Natural killer cell treated with Interleukin-12 subunit alpha and Interleukin-12 subunit beta and Interleukin-15 and Interleukin-18, amount 100 ng/mL, for 72 hours (primary cell): Measurements from ENCODE around the gene PDCD6IP. TPM values are rescaled to one million over a fixed set of nuclear protein-coding genes. Genes with fewer than 3 reads are reported as not detected.
"Not testable (repeated sequence)": the region's sequence is repeated elsewhere in the genome, so short reads cannot be mapped to it uniquely, and the experiment has no call there.

ENCODE experiments used
- ATAC-seq, 2 donors: fragments of 150-1000 bp; cut with Tn5 transposase in 1 of 2; sonication (Bioruptor Pico), chemical (Tn5 transposase) in 1 of 2; 2 replicates each; pipeline ENCODE4 v1.10.0; 2021
- DNase-seq: peaks from one replicate; pipeline ENCODE4 v3.0.0; 2022; ENCODE audit warnings: low spot score
- H3K27ac Mint-ChIP-seq, 2 donors: 1 replicate in 1 of 2; 2 replicates in 1 of 2; pipeline ENCODE4 v1.8.0; 2022; ENCODE audit warnings: mixed read lengths in 2 of 2, mild to moderate bottlenecking in 1 of 2, moderate library complexity in 1 of 2
- H3K27me3 Mint-ChIP-seq, 2 donors: 1 replicate in 1 of 2; 2 replicates in 1 of 2; pipeline ENCODE4 v1.8.0; 2022; ENCODE audit warnings: mixed read lengths in 2 of 2
- H3K36me3 Mint-ChIP-seq: one replicate; pipeline ENCODE4 v1.8.0; 2022; ENCODE audit warnings: mixed read lengths
- H3K4me1 Mint-ChIP-seq, 2 donors: 1 replicate in 1 of 2; 2 replicates in 1 of 2; pipeline ENCODE4 v1.8.0; 2022; ENCODE audit warnings: low read depth in 2 of 2, mixed read lengths in 2 of 2, mild to moderate bottlenecking in 1 of 2
- H3K4me3 Mint-ChIP-seq: one replicate; pipeline ENCODE4 v1.8.0; 2022; ENCODE audit warnings: mixed read lengths
- H3K9me3 Mint-ChIP-seq: 2 replicates; pipeline ENCODE4 v1.8.0; 2022; ENCODE audit warnings: mixed read lengths
- total RNA-seq, 2 donors: library from RNA; stranded (reverse); gene quantifications; one replicate each; pipeline ENCODE4 v1.2.3, GENCODE V29; 2022

PDCD6IP gene
- total RNA-seq, 2 donors from 2014 or later, result 180 to 197 TPM

DNA sequence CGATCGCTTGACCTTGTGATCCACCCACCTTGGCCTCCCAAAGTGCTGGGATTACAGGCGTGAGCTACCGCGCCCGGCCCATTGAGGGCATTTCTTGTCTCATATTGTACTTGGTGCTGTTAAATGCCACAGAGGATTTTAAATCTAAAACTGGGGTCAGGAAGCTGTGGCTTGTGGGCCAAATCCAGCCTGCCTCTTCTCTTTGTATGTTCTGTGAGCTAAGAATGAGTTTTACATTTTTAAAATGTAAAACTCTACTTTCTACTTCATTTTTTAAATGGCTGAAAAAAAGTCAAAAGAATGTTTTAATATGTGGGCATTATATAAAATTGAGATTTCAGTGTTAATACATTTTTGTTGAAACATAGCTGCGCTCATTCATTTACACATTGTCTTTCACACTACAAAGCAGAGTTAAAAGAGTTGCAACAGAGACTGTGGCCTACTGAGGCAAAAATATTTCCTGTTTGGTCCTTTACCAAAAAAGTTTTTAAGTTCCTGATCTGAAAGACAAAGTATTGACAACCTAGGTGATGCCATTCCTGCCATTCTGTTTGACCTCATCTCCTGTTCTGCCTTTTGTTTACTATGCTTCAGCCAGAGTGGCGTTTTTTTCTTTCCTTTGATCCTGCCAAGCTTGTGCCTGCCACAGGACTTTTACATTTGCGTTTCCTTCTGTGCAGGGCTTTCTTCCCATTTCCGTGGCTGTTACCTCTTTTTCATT is 50.4 kb downstream of the PDCD6IP start:
- H3K9me3 Mint-ChIP-seq, result no peaks in the 10 kb centered on the region
- H3K4me1 Mint-ChIP-seq, result peaks cover 29 to 38% of the 10 kb centered on the region in 2 donors
- H3K27me3 Mint-ChIP-seq, result no peaks in the 10 kb centered on the region
- ATAC-seq, result no peak
- no peak overlapping the region for H3K4me3 Mint-ChIP-seq
- peaks cover 21% of the 10 kb centered on the region for H3K36me3 Mint-ChIP-seq
- peak overlapping the region; percentile 23 to 71 for H3K27ac Mint-ChIP-seq
- DNase-seq, result no peak

DNA sequence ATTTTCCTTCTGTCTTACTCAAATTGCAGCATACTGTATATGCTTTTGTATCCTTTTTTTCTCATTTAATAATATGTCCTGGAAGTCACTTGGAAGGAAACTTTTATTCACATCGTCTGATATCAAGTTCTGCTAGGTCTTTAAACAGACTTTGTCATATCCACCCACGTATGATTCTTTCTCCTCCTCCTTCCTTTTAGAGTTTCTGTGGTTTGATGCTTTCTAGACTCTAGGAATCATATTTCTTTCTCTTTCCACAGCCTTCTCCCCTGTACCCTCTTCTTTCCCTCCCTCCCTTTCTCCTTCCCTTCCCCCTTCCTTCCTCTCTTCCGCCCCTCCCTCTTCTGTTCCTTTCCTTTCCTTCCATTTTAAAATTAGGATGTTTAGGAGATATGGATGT is 52.2 kb downstream of the PDCD6IP start:
- Mint-ChIP-seq H3K4me1 (peaks cover 37 to 50% of the 10 kb centered on the region in 2 donors), H3K36me3 (peaks cover 32% of the 10 kb centered on the region)
- ATAC-seq, H3K9me3 Mint-ChIP-seq, H3K27me3 Mint-ChIP-seq, DNase-seq, H3K4me3 Mint-ChIP-seq, H3K27ac Mint-ChIP-seq: not testable (repeated sequence)

DNA sequence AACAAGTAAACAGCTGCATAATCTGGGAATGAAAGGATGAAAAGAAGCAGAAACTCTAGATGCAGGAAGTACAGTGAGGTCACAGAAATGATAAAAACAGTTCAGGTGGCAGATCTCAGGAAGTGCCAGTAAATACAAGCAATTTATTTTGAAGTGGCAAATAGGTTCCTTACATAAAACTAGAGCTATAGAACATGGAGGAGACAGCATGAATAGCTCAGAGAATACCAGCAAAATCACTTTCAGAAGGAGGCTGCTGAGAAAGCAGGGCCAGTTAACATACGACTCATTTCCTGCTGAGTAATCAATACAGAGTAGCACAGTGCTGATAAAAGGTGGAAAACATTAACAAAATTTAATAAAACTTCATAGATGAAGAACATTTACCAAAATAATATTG is 57.0 kb downstream of the PDCD6IP start:
- ATAC-seq, result peak; percentile 67 to 68
- Mint-ChIP-seq H3K36me3 (peaks cover 39% of the 10 kb centered on the region), H3K4me1 (peaks cover 16 to 24% of the 10 kb centered on the region in 2 donors), H3K27ac (peak overlapping the region; percentile 67 to 70)
- not testable (repeated sequence) for H3K4me3 Mint-ChIP-seq, H3K27me3 Mint-ChIP-seq, H3K9me3 Mint-ChIP-seq, DNase-seq

DNA sequence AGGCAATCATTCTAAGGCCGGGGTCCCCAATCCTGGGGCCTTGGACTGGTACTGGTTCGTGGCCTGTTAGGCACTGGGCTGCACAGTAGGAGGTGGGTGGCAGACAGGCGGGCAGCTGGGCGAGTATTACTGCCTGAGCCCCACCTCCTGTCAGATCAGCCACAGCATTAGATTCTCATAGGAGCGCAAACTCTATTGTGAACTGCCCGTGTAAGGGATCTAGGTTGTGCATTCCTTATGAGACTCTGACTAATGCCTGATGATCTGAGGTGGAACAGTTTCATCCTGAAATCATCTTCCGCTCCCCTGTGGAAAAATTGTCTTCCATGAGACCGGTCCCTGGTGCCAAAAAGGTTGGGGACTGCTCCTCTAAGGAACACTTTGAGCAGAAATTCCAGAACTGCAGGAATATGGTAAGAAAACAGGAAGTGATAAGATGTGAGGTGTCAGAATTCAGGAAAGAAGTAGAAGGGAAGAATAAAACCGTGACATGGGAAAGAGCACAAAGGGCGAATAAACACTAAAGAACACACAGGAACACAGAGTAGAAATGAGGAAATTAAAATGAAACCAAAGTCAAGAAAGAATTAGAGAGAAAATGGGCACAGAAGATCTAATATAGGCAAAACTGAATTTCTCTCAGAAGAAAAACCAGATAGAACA is 57.6 kb downstream of the PDCD6IP start:
- H3K27me3 Mint-ChIP-seq, result no peaks in the 10 kb centered on the region
- peak overlapping the region; percentile 67 to 70 for H3K27ac Mint-ChIP-seq
- ATAC-seq, result no peak
- DNase-seq, result no peak
- H3K9me3 Mint-ChIP-seq, result no peaks in the 10 kb centered on the region
- H3K36me3 Mint-ChIP-seq, result peaks cover 36% of the 10 kb centered on the region
- no peak overlapping the region for H3K4me3 Mint-ChIP-seq
- peaks cover 13 to 22% of the 10 kb centered on the region in 2 donors for H3K4me1 Mint-ChIP-seq

DNA sequence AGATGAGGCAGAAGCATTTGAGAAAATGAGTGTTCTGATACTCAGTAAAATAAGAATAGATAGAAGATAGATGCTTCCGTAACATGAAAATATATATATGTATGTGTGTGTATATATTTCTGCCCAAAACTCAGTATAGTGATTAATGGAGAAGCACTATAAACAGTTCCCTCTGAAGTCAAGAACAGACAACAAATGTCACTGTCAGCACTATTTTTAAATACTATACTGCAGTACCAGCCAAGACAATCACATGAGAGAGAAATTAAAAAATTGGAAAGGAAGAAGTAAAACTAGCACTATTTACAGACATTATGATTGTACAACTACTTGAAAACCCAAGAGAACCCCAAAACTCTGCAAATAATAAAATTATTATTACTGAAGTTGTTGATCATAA is 59.3 kb downstream of the PDCD6IP start:
- H3K4me3 Mint-ChIP-seq, DNase-seq, ATAC-seq, H3K27me3 Mint-ChIP-seq, H3K9me3 Mint-ChIP-seq, H3K27ac Mint-ChIP-seq: not testable (repeated sequence)
- Mint-ChIP-seq H3K36me3 (peaks cover 34% of the 10 kb centered on the region), H3K4me1 (peaks cover 11 to 20% of the 10 kb centered on the region in 2 donors)

DNA sequence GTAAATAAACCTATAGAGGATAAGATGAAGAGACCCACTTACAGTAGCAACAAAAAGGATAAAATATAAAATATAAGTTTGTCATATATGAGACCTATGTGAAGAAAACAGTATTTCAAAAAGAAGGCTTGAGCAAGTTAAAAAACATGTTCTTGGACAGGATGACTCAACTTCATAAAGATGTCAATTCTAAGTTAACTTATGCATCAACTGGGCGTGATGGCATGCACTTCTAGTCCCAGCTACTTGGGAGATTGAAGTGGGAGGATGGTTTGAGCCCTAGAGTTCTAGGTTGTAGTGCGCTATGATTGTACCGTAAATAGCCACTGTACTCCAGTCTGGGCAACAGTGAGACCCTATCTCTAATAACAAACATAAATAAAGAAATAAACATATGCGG is 59.7 kb downstream of the PDCD6IP start:
- no peaks in the 10 kb centered on the region for H3K9me3 Mint-ChIP-seq
- H3K4me1 Mint-ChIP-seq, result peaks cover 11 to 20% of the 10 kb centered on the region in 2 donors
- no peak overlapping the region for H3K27ac Mint-ChIP-seq
- H3K27me3 Mint-ChIP-seq, result no peaks in the 10 kb centered on the region
- no peak for DNase-seq
- ATAC-seq, result no peak
- H3K36me3 Mint-ChIP-seq, result peaks cover 34% of the 10 kb centered on the region
- no peak overlapping the region for H3K4me3 Mint-ChIP-seq

DNA sequence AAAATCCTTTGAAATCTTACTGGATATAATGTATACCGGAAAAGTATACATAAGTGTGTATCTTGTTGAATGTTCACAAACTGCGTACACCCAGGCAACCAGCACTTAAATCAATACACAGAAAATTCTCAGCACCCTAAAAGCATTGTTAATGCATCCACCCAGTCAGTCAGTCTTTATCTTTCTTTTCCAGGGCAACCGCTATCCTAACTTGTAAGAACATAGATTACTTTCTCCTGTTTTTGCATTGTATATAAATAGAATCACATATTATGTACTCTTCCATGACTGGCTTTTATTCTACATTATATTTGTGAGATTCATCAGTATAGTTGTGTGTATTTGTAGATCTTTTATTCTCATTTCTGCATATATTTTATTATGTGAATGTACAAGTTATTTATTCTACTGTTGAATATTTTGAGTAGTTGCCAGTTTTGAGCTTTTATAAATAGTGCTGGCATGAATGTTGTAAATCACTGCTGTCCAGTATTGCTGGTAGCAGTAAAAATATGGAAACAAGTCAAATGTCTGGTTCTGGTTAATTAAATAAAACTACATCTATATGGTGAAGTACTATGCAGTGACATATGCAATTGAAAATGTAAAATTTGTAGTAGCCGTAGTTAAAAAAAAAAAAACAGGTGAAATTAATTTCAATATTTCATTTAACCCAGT is 62.1 kb downstream of the PDCD6IP start:
- Mint-ChIP-seq H3K27me3 (no peaks in the 10 kb centered on the region), H3K4me3 (no peak overlapping the region), H3K9me3 (no peaks in the 10 kb centered on the region), H3K27ac (no peak overlapping the region), H3K36me3 (peaks cover 26% of the 10 kb centered on the region), H3K4me1 (peaks cover 4 to 8% of the 10 kb centered on the region in 2 donors)
- DNase-seq (no peak), ATAC-seq (no peak)

DNA sequence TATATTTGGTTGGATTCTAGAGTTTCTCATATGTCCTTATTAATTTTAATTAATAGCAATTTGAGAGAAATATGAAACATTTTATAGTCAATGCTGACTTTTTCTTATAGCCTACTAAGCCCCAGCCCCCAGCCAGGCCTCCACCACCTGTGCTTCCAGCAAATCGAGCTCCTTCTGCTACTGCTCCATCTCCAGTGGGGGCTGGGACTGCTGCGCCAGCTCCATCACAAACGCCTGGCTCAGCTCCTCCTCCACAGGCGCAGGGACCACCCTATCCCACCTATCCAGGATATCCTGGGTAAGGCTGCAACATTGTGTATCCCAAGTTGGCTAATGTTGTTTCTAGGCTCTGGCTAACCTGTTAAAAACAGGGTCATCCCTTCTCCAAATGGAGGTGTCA is 66.7 kb downstream of the PDCD6IP start:
- Mint-ChIP-seq H3K27ac (no peak overlapping the region), H3K27me3 (no peaks in the 10 kb centered on the region), H3K9me3 (no peaks in the 10 kb centered on the region), H3K4me3 (no peak overlapping the region), H3K4me1 (no peaks in the 10 kb centered on the region), H3K36me3 (peaks cover 4% of the 10 kb centered on the region)
- ATAC-seq, result no peak
- DNase-seq, result no peak

DNA sequence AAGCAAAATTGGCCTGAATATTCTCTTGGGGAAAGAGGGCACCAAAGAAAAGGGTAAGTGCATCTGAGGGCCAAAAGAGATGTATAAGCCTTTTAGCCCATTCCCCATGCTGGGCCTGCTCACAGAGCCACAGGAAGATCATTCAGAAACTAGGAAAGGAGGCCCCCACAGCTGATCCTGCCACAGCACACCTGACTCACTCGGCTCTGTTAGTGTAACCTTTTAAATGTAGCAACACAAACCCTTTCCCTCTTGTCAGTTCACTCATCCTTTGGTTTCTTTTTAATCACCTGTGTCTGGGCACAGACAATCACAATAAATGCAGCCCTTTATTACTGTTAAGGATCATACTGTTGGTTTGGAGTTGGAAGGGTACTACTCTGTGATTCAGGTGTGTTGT is 69.9 kb downstream of the PDCD6IP start:
- peaks cover 4% of the 10 kb centered on the region for H3K36me3 Mint-ChIP-seq

DNA sequence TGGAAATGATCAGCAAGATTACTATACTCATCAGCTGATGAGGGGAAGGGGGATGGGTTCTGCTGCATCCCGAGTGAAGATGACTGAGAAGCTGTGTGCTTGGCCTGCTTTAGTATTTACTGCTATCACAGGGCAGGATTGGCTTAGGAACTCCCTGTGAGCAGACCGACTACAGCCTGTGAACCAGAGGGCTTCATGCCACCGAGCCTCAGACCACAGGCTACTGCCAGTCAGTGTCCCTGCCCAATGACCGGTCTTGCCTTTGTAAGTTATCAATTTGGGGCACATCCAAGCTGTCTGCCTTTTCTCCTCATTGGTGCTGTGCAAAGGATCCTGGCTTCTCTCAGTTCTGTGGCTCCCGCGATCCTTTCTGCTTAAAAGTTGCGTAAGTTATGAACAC is 71.5 kb downstream of the PDCD6IP start:
- H3K36me3 Mint-ChIP-seq, result no peaks in the 10 kb centered on the region
- ATAC-seq (no peak), DNase-seq (no peak)
- no peaks in the 10 kb centered on the region for H3K27me3 Mint-ChIP-seq
- no peak overlapping the region for H3K4me3 Mint-ChIP-seq
- no peak overlapping the region for H3K27ac Mint-ChIP-seq
- no peaks in the 10 kb centered on the region for H3K4me1 Mint-ChIP-seq
- H3K9me3 Mint-ChIP-seq, result no peaks in the 10 kb centered on the region

More for the DNA sequence above, 69.9 kb downstream of the PDCD6IP start:
- no peak overlapping the region for H3K4me3 Mint-ChIP-seq
- no peaks in the 10 kb centered on the region for H3K9me3 Mint-ChIP-seq
- H3K4me1 Mint-ChIP-seq, result no peaks in the 10 kb centered on the region
- no peak for DNase-seq
- no peak overlapping the region for H3K27ac Mint-ChIP-seq
- H3K27me3 Mint-ChIP-seq, result no peaks in the 10 kb centered on the region
- no peak for ATAC-seq

DNA sequence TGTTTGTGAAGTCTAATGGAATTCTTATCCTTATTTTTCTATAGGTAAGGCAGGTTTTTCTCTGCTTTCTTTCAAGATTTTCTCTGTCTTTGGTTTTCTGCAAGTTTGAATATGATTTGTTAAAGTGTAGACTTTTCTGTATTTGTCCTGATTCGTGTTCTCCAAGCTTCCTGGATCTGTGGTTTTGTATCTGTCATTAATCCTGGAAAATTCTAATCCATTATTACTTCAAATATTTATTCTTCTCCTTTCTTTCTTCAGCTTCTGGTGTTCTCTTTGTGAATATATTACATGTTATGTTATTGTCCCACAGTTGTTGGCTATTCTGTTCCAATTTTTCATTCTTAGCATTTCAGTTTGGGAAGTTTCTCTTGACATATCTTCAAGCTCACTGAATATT is 76.4 kb downstream of the PDCD6IP start:
- no peak overlapping the region for H3K4me3 Mint-ChIP-seq
- no peaks in the 10 kb centered on the region for H3K4me1 Mint-ChIP-seq
- no peak overlapping the region for H3K27ac Mint-ChIP-seq
- no peaks in the 10 kb centered on the region for H3K9me3 Mint-ChIP-seq
- no peaks in the 10 kb centered on the region for H3K36me3 Mint-ChIP-seq
- no peaks in the 10 kb centered on the region for H3K27me3 Mint-ChIP-seq
- ATAC-seq (no peak), DNase-seq (no peak)

DNA sequence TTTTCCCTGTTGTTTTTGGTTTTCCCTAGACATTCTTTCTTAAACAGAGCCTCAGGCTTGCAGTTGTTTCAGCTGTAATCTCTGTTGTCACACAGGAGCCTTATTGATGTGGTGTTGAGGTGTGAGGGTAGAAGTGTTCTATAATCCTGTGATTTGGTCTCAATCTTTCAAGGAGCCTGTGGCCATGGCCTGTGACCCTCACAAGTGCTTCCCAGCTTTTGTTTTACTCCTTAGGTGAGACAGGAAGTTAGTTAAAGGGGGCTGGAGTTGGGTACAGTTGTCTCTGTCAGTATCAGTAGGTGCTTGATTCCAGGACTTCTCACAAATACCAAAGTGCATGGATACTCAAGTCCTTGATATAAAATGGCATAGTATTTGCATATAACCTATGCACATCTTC is 77.2 kb downstream of the PDCD6IP start:
- Mint-ChIP-seq H3K4me1 (no peaks in the 10 kb centered on the region), H3K4me3 (no peak overlapping the region), H3K9me3 (no peaks in the 10 kb centered on the region), H3K27ac (no peak overlapping the region), H3K36me3 (no peaks in the 10 kb centered on the region), H3K27me3 (no peaks in the 10 kb centered on the region)
- ATAC-seq (no peak), DNase-seq (no peak)

DNA sequence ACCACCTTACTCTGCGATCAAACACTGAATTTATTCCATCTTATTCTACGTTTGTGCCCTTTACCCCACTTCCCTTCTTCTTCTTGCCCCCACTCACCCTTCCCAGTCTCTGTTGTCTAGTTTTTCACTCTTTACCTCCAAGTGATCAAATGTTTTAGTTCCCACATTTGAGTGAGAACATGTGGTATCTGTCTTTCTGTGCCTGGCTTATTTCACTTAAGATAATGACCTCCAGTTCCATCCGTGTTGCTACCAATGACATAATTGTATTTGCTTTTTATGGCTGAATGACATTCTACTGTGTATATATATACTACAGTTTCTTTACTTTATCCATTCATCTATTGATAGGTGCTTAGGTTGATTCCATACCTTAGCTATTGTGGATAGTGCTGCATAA is 78.8 kb downstream of the PDCD6IP start:
- H3K4me1 Mint-ChIP-seq, result no peaks in the 10 kb centered on the region
- ATAC-seq, result no peak
- H3K27ac Mint-ChIP-seq, result no peak overlapping the region
- no peak overlapping the region for H3K4me3 Mint-ChIP-seq
- no peaks in the 10 kb centered on the region for H3K36me3 Mint-ChIP-seq
- DNase-seq, result no peak
- no peaks in the 10 kb centered on the region for H3K27me3 Mint-ChIP-seq
- H3K9me3 Mint-ChIP-seq, result no peaks in the 10 kb centered on the region

DNA sequence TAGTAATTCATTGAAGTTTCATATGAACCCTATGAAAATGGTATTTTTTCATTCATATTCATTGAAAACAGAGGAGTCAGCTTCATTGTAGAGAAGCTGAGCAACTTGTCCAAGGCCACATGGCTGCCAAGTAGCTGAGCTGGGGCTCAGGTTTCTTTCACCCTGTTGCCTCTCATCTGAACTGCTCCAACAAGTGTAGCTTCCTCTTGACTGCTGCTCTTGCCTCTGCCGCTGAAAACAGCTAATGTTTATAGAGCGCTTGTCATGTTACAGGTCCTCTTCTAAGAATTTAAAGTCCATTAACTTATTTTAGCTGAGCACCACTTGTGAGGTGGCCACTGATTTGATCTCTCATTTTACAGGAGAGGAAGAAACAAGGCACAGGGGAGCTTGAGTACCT is 81.1 kb downstream of the PDCD6IP start:
- Mint-ChIP-seq H3K9me3 (no peaks in the 10 kb centered on the region), H3K27ac (no peak overlapping the region), H3K4me1 (peaks cover 3 to 4% of the 10 kb centered on the region in 2 donors), H3K4me3 (no peak overlapping the region), H3K36me3 (no peaks in the 10 kb centered on the region), H3K27me3 (no peaks in the 10 kb centered on the region)
- DNase-seq (no peak), ATAC-seq (no peak)
